Vagina (tissue), 2 donors: ENCODE measurements around the gene WBP1. TPM values are rescaled to one million over a fixed set of nuclear protein-coding genes. Genes with fewer than 3 reads are reported as not detected.

ENCODE experiments used
- DNase-seq, 2 donors: peaks; one replicate each; pipeline ENCODE4 v3.0.0-alpha.2; 2017; ENCODE audit errors: extremely low spot score in 2 of 2
- H3K27ac ChIP-seq: fragments of 200-600 bp; sonication (generic); one replicate; pipeline ENCODE4 v1.5.1; 2019
- H3K27me3 ChIP-seq: fragments of 200-600 bp; sonication (generic); one replicate; pipeline ENCODE4 v1.5.1; 2019
- H3K36me3 ChIP-seq, 2 donors: fragments of 200-600 bp; sonication (generic); one replicate each; pipeline ENCODE4 v1.5.1; 2017 to 2019
- H3K4me1 ChIP-seq: fragments of 200-600 bp; sonication (generic); one replicate; pipeline ENCODE4 v1.5.1; 2019
- H3K4me3 ChIP-seq, 2 donors: fragments of 200-600 bp; sonication (generic); 1 replicate in 1 of 2; 2 replicates in 1 of 2; pipeline ENCODE4 v1.5.1; 2016 to 2019
- H3K9me3 ChIP-seq: fragments of 200-600 bp; sonication (generic); one replicate; pipeline ENCODE4 v1.5.1; 2019
- POLR2A ChIP-seq, 2 donors: fragments of 450-650 bp; IDR thresholded peaks; one replicate each; pipeline ENCODE4 v1.6.1; 2017; ENCODE audit warnings: antibody characterized with exemption in 2 of 2, mild to moderate bottlenecking in 2 of 2, moderate library complexity in 2 of 2
- intact Hi-C: fragments of 100-400 bp; cut with DNase I; formaldehyde crosslinking; loops from one replicate; pipeline ENCODE4 v1.15.1; 2023
- total RNA-seq: library from RNA; depleted of rRNA; stranded (reverse); fragments of >200 nt; gene quantifications from one replicate; pipeline ENCODE4 v1.2.3, GENCODE V29; 2016

The WBP1 gene
- total RNA-seq, 1 donor from 2014 or later: 63.1 TPM

- DNase-seq: no peak
- TF ChIP-seq POLR2A (IDR thresholded peaks at IDR 0.05): no peak
- Histone ChIP-seq H3K4me1 (peaks cover 43% of the 10 kb centered on the region), H3K9me3 (no peaks in the 10 kb centered on the region), H3K4me3 (no peak overlapping the region), H3K36me3 (peaks cover 0 to 12% of the 10 kb centered on the region in 2 donors), H3K27me3 (peaks cover 30% of the 10 kb centered on the region), H3K27ac (no peak overlapping the region)
- intact Hi-C loops: no loop called here
Observed at GRCh38 chr2:74510272-74510671, 52.0 kb downstream of the WBP1 start.

Other genes starting within 250 kb of the WBP1 start
- 4.4 TPM for gene SLC4A5, start 115.0 kb upstream of the WBP1 start, total RNA-seq
- gene DCTN1, start 78.1 kb upstream of the WBP1 start, total RNA-seq: 95.0 TPM
- gene C2orf81, start 36.8 kb upstream of the WBP1 start, total RNA-seq: 2.7 TPM
- 8.8 TPM for gene WDR54, start 36.7 kb upstream of the WBP1 start, total RNA-seq
- gene RTKN, start 16.5 kb upstream of the WBP1 start, total RNA-seq: 24.6 TPM
- 32.7 TPM for gene INO80B, start 3.4 kb upstream of the WBP1 start, total RNA-seq
- 23.6 TPM for gene MOGS, start 6.9 kb downstream of the WBP1 start, total RNA-seq
- gene MRPL53, start 14.2 kb downstream of the WBP1 start, total RNA-seq: 40.3 TPM
- gene CCDC142, start 24.6 kb downstream of the WBP1 start, total RNA-seq: 41.3 TPM
- gene TTC31, start 24.6 kb downstream of the WBP1 start, total RNA-seq: 11.8 TPM
- gene LBX2, start 41.2 kb downstream of the WBP1 start, total RNA-seq: not detected
- gene PCGF1, start 49.3 kb downstream of the WBP1 start, total RNA-seq: 14.7 TPM
- 6.6 TPM for gene TLX2, start 56.0 kb downstream of the WBP1 start, total RNA-seq
- gene DQX1, start 67.8 kb downstream of the WBP1 start, total RNA-seq: 9.6 TPM
- gene AUP1, start 71.3 kb downstream of the WBP1 start, total RNA-seq: 124 TPM
- 24.3 TPM for gene HTRA2, start 71.5 kb downstream of the WBP1 start, total RNA-seq
- 6.1 TPM for gene LOXL3, start 95.5 kb downstream of the WBP1 start, total RNA-seq
- 20.1 TPM for gene DOK1, start 96.3 kb downstream of the WBP1 start, total RNA-seq
- gene M1AP, start 189.9 kb downstream of the WBP1 start, total RNA-seq: 4.9 TPM
- 8.3 TPM for gene SEMA4F, start 195.8 kb downstream of the WBP1 start, total RNA-seq